Loucy (cell line): ENCODE data around the gene GNA15.

Experiments
- CTCF ChIP-seq: fragments of 200-600 bp; sonication (generic); conservative IDR thresholded peaks from 2 replicates; pipeline ENCODE4 v1.5.1; 2014; ENCODE audit warnings: mild to moderate bottlenecking, antibody characterized with exemption, low read length
- EZH2phosphoT487 ChIP-seq: fragments of 200-600 bp; IDR thresholded peaks from 2 replicates; pipeline ENCODE4 v1.6.1; 2018; ENCODE audit warnings: antibody characterized with exemption, mild to moderate bottlenecking, moderate library complexity, borderline replicate concordance

GRCh38 chr19:3188627-3189596, 53.1 kb downstream of the GNA15 start:
- no peak for TF ChIP-seq CTCF
- no peak for TF ChIP-seq EZH2phosphoT487
